Measurements from ENCODE around the gene NUDCD3.

GRCh38 chr7:44438816-44439215, 51.6 kb downstream of the NUDCD3 start:
- TF ChIP-seq POLR2A (IDR thresholded peaks at IDR 0.05) = no peak
- no peak for TF ChIP-seq CTCF (IDR thresholded peaks at IDR 0.05)
